Activated T-cell treated with anti-CD3 and anti-CD28 coated beads, Interleukin-2, amount 50 U/mL, for 48 hours (primary cell): ENCODE measurements around the gene CLECL1.

Source experiments
- DNase-seq, 2 experiments: peaks; one replicate each; pipeline ENCODE4 v3.0.0-alpha.2; 2020

CLECL1 gene

GRCh38 chr12:9751204-9752144 lies 18.6 kb upstream of the CLECL1 start:
- DNase-seq: peak; percentile 55 to 62

GRCh38 chr12:9750276-9751203 lies 17.6 kb upstream of the CLECL1 start:
- peak; percentile 58 to 68 for DNase-seq

GRCh38 chr12:9749640-9750039 lies 16.7 kb upstream of the CLECL1 start:
- DNase-seq: no peak

- no peak for DNase-seq
Measured at GRCh38 chr12:9745199-9745598, 12.3 kb upstream of the CLECL1 start.

GRCh38 chr12:9742661-9743060 lies 9.8 kb upstream of the CLECL1 start:
- DNase-seq: peak in 1 of 2 experiments; percentile 39

GRCh38 chr12:9741726-9742125 lies 8.8 kb upstream of the CLECL1 start:
- DNase-seq: peak; percentile 73 to 74

- DNase-seq: no peak
Measured at GRCh38 chr12:9740106-9740750, 7.3 kb upstream of the CLECL1 start.

GRCh38 chr12:9739404-9740105 lies 6.7 kb upstream of the CLECL1 start:
- peak in 1 of 2 experiments; percentile 53 for DNase-seq

GRCh38 chr12:9738905-9739304 lies 6.0 kb upstream of the CLECL1 start:
- DNase-seq: peak in 1 of 2 experiments; percentile 39

- DNase-seq: no peak
Measured at GRCh38 chr12:9736936-9737705, 4.2 kb upstream of the CLECL1 start.

- DNase-seq: no peak
Measured at GRCh38 chr12:9735601-9736000, 2.7 kb upstream of the CLECL1 start.

- DNase-seq: no peak
Measured at GRCh38 chr12:9731797-9732196, 1.1 kb downstream of the CLECL1 start.

- no peak for DNase-seq
Measured at GRCh38 chr12:9731393-9731792, 1.5 kb downstream of the CLECL1 start.

- no peak for DNase-seq
Measured at GRCh38 chr12:9730591-9730990, 2.3 kb downstream of the CLECL1 start.

- no peak for DNase-seq
Measured at GRCh38 chr12:9730011-9730410, 2.9 kb downstream of the CLECL1 start.

- no peak for DNase-seq
Measured at GRCh38 chr12:9729082-9729481, 3.8 kb downstream of the CLECL1 start.

GRCh38 chr12:9727813-9728212 lies 5.1 kb downstream of the CLECL1 start:
- no peak for DNase-seq

GRCh38 chr12:9725213-9725870 lies 7.6 kb downstream of the CLECL1 start:
- DNase-seq: no peak

- no peak for DNase-seq
Measured at GRCh38 chr12:9724023-9724422, 8.9 kb downstream of the CLECL1 start.

- DNase-seq: no peak
Measured at GRCh38 chr12:9721394-9722092, 11.4 kb downstream of the CLECL1 start.
